HG02870 (cell line): ENCODE results near the gene ARHGAP31.

ENCODE experiments used
- ATAC-seq: cut with Tn5 transposase; IDR thresholded peaks from one replicate; pipeline ENCODE4 v1.9.1; 2021; ENCODE audit warnings: mild to moderate bottlenecking, moderate library complexity; ENCODE audit not compliant: unreplicated experiment

Gene ARHGAP31

DNA sequence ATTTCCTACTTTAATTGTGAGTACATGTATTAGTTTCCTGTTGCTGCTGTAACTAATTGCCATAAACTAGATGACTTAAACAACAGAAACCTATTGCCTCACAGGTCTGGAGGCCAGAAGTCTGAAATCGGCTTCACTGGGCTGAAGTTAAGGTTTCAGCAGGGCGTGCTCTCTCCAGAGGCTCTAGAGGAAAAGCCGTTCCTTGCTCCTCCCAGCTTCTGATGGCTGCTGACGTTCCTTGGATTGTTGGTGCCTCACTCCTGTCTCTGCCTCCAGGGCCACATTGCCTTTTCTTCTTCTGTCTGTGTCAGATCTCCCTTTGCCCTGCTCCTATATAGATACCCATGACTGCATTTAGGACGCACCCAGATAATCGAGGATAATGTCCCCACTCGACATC lies 80.9 kb downstream of the ARHGAP31 start:
- no peak for ATAC-seq

DNA sequence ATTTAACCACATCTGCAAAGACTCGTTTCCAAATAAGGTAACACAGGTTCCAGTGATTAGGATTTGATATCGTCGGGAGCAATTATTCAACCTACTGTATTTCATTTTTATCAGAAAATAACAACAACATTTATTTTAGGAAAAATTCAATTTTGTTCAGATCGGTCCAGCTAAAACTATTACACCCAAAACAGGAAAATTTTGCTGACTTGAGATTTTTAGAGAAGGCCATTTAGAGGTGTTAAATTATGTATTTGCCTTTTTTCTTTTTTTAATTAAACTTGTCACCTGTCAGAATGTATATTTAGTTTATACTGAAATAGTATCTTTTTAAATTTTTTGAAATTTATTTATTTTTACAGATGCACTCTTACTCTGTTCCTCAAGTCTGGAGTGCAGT lies 81.3 kb downstream of the ARHGAP31 start:
- no peak for ATAC-seq

DNA sequence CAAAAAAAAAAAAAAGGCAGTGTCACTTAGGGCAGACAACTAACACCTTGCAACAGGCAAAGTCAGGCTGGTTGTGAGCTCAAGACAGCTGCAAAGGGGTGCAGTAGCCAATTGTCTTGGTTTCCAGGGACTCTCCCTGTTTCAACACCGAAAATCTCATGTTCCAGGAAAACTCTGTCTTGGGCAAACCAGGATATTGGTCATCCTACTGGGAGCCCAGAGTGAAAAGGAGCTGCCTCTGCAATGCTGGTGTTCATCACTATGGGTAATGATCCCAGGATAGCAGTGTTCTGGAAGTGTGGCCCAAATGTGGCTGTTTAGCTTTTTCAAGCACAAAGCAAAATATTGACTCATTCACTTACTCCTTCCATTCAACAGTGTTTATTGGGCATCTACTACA lies 82.6 kb downstream of the ARHGAP31 start:
- ATAC-seq, result no peak

DNA sequence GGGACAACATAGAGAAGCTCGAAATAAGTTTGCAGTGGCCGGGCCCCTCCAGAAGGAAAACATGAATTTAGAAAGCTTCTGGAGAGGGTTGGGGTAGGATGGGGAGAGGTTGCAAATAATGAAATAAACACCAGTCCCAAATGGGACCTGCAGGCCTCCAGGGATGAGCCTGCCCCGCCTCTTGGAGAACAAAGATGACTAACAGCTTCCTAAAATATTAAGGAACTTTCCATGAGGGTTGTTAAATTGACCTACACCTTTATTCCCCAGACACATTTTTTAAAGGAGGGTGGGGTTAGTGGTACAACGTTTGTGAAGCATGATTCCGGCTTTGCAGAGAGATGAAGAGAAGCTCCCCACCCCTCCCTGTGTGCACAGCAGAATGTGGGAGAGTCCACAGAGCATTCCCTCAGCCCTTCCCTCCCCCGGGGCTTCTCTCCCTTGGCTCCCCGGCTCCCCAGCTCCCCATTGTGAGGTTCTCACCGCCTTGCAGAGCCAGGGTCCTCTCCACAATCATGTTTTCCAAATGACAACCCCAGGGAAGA lies 84.1 kb downstream of the ARHGAP31 start:
- ATAC-seq, result no peak

DNA sequence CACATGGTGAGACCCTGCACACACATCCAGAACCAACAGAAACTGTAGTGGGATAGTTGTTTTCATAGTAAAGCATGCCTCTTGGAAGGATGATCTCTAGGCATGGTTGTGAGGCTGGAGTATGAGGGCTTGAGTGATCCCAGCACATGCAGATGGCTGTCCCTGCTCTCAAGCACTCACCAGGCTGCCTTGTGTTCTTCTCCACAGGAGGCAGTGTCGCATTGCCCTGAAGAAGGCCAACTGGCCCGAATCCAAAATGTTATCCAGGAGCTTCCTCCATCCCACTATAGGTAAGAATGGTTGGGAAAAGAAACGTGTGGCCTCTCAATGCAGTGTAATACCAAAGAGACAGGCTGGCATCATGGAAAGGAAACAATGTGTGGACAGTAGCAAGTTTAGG lies 86.5 kb downstream of the ARHGAP31 start:
- ATAC-seq, result no peak

DNA sequence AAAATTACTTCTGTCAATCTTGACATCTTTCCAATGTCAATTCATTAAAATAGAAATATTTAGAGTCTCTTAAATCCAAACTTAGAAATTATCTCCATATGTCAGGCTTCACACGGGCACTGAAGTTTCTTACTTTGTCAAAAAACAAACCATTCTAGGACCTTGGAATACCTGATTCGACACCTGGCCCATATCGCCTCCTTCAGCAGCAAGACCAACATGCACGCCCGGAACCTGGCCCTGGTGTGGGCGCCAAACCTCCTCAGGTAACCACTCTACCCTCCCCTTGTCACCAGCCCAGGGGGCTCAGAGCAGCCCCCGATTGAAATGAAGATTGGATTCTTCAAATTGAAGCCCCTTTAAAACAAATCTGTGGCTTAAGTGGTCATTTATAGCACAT lies 88.0 kb downstream of the ARHGAP31 start:
- ATAC-seq, result no peak

DNA sequence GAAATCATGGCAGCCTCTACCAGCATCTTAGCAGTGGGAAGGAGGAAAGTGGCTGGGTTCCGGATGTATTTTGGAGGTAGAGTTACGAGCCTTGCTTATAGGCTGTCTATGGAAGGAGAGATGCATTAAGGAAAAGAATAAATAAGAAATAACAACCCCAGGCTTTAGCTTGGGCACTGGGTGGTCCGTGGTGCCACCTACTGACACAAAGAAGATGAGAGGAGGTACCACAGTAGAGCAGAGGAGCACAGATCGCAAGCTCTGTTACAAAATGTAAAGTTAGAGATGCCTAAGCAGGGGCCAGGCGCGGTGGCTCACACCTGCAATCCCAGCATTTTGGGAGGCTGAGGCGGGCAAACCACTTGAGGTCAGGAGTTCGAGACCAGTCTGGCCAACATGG lies 94.4 kb downstream of the ARHGAP31 start:
- ATAC-seq, result no peak

DNA sequence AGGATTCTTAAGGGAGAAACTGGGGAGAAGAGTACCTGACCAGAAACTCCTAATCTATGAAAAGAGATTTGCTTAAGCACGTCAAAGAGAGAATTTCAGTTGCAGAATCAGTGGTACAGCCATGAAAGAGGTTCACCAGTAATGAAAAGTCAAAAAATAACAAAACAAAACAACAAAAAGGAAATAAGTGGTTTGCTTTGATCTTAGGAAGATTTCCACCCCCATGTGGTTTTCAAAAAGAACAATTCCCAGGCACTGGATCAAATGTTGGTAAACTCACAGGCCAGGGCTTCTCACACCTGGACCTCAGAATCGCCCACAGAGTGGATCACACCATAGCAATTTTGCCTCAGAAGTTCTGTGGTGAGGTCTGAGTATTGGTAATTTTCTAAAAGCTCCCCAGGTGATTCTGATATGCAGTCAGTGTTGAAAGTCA lies 101.8 kb downstream of the ARHGAP31 start:
- peak; percentile 81 for ATAC-seq

DNA sequence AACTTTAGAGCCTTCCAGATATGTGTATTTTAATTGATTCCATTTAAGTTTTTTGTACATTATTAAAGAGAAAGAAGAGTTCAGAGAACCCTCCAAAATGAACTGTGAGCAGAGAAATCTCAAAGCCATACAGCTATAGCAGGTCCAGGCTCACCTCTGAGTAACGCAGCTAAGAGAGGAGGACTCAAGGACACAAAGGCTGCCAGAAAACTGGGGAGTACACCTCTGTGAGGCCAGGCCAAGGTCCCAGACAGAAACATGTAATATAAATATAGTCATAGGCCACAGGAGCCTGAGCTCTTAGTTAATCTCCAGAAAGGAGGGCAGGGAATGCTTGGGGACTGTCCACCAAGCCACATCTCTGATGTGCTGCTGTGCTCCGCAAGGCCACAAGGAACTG lies 102.7 kb downstream of the ARHGAP31 start:
- no peak for ATAC-seq

DNA sequence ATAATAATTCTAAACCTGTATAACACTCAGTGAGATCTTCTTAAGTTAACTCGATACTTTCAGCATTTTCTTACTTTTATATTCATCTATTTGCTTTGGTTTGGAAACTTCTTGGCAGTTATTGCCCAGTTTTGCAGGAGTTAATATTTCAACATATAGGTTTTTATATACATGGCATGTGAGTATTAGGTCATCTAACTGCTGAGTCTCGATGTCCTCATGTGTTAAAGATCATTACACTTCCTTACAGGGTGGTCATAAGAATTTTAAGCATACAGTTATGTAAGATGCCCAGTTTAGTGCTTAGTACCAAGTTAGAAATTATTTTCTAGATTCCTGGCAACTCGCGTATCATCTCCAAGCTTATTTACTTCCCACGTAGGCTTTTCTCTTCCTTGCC lies 106.3 kb downstream of the ARHGAP31 start:
- ATAC-seq, result no peak

DNA sequence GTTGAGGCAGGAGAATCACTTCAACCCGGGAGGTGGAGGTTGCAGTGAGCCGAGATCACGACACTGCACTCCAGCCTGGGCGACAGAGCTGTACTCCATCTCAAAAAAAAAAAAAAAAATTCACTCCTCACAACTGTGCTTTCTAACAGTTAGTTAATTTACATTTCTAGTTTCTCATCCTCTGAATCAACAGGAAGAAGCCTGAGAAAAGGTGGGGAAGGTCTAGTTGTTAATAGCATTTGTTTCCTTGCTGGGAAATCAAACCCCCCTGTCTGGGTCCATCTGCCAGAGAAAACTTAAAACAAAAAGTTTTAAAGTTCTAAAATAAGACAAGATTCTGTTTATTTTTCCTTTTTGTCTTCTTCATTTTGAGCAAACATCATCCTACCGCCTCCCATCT lies 106.9 kb downstream of the ARHGAP31 start:
- peak; percentile 51 for ATAC-seq

DNA sequence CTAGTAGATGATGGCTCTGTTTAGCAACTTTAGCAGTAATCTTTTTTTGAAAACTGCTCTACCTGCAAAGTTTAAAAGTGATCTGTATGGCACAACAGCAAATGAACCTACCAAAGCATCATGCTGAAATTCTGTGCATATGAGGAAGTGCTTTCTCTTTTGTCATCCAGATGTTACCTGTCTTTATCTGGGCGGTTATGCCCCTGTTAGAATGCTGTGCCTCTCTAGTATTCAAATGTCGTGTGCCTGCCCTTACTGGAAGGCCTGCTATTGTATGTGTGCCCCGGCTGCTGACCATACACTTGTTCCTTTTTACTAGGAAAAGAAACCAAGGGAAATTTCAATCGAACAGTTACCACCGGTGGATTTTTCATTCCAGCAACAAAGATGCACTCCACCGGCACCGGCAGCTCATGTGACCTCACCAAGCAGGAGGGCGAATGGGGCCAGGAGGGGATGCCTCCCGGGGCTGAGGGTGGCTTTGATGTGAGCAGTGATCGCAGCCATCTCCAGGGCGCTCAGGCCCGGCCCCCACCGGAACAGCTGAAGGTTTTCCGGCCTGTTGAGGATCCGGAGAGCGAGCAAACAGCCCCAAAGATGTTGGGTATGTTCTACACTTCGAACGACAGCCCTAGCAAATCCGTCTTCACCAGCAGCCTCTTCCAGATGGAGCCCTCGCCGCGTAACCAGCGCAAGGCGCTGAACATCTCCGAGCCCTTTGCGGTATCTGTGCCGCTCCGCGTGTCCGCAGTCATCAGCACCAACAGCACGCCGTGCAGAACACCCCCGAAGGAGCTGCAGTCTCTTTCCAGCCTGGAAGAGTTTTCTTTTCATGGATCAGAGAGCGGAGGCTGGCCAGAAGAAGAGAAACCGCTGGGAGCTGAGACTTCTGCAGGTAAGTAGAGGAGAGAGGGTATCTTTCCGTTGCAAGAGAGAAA lies 107.6 kb downstream of the ARHGAP31 start:
- peak; percentile 63 for ATAC-seq

DNA sequence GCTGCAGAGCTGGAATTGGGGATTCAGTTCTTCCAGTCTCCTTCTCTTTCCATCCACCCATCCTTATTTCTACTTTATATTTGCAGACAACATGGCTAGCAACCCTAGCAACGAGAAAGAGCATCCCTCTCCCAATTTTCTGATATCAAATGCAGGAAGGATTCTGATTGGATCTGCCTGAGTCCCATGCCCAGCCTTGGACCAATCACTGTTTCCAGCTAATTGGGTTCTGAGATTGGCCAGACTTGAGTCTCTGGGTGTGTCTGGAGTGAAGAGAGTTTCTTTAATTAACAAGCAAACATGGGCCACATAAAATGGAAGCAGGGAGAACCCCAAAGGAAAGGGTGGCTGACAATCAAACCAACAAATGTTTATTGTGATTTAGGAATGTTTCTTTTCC lies 108.6 kb downstream of the ARHGAP31 start:
- no peak for ATAC-seq

DNA sequence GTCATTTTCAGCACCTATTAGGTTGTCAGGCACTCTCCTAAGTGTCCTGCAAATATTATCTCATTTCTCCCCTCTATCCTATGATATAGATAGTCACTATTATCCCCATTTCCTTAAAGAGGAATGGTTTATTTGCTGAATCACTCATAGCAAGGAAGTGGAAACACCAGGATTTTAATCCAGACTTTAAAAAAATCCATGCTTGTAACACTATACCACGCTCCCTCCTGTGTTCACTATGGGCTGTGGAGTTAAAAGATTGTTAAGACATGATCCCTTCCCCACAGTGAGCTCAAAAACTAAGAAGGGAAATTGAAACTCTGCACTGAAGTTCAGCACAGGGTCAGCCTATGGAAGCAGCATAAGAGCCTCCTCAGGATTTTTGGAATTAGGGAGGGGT lies 109.0 kb downstream of the ARHGAP31 start:
- no peak for ATAC-seq

DNA sequence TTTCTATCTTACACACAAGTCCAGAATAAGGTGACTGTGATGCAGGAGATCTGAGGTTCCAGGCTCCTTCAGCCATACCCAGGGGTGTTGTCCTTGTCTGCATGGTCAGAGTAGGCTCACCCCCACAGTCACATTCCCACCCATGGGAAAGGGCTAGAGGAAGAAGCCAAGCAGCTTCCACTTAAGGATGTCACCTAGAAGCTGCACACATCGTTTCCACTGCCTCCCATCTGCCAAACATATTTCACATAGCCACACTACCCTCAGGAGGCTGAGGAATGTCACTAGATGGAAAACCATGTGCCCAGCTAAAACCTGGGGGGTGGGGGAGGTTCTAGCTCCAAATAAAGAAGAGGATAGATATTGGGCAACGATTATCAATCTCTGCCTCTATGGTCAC lies 111.1 kb downstream of the ARHGAP31 start:
- ATAC-seq, result no peak

DNA sequence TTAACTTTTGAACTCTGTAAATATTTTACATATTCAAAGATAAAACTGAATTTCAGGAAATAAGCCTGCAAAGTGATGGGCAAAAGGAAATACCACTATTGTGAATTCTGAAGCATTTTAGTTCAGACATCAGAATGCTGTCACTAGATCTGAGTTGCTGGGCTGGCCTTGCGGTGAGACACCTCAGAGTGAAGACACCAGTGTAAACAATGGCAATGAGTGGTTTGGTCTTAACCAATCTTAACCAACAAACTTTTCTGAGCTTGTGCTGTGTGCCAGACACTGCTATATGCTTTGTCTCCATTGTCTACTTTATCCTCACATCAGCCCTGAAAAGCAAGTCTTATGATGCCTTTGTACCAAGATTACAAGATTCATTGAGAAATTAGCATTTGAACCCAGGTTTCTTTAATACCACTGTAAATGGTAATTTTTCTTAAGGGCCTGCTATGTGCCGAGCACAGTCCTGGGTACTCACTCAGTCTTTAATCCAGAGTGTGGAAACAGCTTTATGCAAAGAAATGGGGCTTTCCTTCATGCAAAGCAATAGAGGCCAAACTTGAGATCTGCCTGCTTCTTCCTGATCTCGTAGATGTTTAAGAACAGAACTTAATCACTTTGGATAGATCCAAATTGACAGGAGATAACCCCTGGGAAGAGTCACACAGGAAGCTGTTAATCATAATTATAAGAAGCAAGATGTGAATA lies 114.2 kb downstream of the ARHGAP31 start:
- peak; percentile 75 for ATAC-seq

DNA sequence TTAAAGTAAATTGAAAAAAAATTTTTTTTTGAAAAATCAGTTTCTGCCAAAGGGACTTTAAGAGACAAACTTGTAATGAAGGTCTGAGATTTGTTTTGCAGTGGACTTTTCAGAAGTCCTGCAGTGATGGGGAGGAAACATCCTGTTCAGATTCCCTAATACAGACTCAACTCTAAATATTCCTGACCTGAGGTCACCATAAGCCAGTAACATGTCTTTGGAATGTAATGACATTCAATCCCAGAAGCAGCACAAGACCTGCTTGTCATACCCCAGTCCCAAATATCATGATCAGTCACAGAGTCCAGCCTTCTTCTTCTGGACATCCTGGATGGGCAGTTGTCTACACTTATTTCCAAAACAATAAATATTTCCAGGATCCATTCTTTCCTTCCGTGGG lies 115.7 kb downstream of the ARHGAP31 start:
- no peak for ATAC-seq

DNA sequence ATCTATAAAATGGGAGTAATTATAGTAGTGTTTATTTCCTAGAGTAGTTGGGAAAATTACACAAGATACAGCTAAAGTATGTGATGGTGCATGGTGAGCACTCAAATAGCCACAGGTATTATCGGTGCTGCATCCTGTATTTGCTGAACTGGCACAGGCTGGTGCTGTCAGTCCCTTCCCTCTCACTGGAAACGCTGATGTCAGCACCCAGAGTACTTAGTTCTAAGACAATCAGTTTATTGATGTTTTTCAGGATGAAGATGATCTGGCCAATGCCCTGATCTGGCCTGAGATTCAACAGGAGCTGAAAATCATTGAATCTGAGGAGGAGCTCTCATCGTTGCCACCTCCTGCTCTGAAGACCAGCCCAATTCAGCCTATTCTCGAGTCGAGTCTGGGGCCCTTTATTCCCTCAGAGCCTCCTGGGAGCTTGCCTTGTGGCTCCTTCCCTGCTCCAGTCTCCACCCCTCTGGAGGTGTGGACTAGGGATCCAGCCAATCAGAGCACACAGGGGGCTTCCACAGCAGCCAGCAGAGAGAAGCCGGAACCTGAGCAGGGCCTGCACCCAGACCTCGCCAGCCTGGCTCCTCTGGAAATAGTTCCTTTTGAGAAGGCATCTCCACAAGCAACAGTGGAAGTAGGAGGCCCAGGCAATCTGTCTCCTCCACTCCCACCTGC lies 119.6 kb downstream of the ARHGAP31 start:
- ATAC-seq, result no peak

DNA sequence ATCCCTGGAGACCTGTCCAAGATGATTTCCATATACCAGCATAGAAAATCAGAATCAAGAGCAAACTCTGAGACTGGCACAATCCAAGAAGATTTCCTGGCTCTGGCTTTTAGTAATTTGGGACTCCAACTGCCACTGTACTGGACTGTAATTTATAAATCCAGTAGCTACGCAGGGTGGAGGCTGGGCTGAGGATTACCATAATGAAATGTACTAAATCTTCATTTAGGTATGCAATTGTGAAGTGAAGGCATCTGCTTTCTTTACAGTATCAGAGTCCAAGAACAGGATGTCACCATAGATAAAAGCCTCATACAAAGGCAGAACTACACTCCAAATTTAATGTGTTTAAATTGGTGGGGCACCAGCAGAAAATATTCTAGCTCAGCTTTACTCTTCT lies 122.7 kb downstream of the ARHGAP31 start:
- ATAC-seq, result no peak

DNA sequence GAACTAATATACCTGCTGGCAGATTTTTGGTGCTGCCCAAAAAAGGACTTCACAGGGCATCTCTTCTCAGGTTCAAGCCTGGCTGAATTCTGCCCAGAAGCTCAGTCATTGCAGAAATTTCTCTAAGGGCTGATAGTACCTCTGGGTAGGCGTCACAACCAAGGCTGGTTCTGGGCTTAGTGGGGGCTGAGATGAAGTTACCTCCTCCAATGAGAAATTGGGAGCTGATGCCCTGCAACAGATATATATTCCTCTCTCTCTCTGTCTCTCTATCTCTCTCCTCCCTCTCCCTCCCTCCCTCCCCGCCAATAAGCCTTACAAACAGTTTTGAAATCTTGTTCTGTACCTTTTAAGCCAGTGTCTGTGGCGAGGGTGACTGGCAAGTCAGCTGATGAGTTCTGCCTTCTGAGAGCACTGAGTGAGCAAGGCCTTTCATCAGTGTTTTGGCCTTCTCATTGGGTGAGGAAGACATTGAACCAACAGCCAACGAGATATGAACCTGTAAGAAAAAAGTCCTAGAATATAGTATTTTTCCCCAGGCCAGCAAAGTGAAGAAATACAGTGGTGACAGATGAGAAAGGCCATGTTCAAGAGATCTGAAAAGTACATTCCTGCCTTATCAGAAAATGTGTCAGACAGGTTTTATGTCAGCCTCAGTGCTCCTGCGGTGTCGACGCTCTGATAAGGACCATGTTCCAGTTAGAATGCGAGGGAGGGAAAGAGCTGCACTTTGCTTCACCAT lies 123.8 kb downstream of the ARHGAP31 start:
- ATAC-seq, result no peak

DNA sequence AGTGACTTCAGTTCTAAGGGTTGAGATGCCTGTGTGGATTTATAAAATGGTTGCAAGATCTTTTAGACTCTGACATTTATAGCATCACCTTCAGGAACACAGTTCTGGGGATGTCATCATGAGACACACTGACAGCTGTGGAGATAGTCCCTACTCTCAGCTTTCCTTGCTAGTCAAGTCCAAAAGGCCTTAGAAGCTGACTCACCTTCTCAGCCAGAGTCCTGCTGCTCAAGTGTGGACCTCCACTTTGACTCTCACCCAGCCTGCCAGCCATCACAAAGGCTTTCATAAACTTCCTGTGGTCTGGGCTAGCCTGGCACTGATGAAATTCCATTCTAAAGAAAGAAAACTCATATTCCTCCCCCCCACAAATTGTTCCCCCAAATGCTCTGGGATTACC lies 124.5 kb downstream of the ARHGAP31 start:
- no peak for ATAC-seq
